Right lobe of liver (tissue), 4 donors: ENCODE data around the gene FZD1.

Source experiments
- CTCF ChIP-seq, 4 donors: fragments of 200-600 bp in 3 of 4; fragments of 450-650 bp in 1 of 4; IDR thresholded peaks; one replicate each; pipeline versions ENCODE4 v1.5.1 to v1.8.0; 2016 to 2022; ENCODE audit warnings: antibody characterized with exemption in 4 of 4, mild to moderate bottlenecking in 2 of 4
- POLR2A ChIP-seq: fragments of 450-650 bp; IDR thresholded peaks from one replicate; pipeline ENCODE4 v1.6.1; 2017; ENCODE audit warnings: antibody characterized with exemption, mild to moderate bottlenecking
- donor health status: DM: no; HTN: no; CAD: no.
- donor health status: DM: no; HTN: no; CAD: no.
- donor health status: DM: no; HTN: yes; CAD: no.

DNA sequence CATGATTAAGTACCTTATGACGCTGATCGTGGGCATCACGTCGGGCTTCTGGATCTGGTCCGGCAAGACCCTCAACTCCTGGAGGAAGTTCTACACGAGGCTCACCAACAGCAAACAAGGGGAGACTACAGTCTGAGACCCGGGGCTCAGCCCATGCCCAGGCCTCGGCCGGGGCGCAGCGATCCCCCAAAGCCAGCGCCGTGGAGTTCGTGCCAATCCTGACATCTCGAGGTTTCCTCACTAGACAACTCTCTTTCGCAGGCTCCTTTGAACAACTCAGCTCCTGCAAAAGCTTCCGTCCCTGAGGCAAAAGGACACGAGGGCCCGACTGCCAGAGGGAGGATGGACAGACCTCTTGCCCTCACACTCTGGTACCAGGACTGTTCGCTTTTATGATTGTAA is 2.5 kb downstream of the FZD1 start:
- TF ChIP-seq POLR2A: no peak
- no peak for TF ChIP-seq CTCF (IDR thresholded peaks at IDR 0.05)
